Coronary artery (tissue), 2 donors: ENCODE results near the gene TMEM253.

Experiments used
- DNase-seq: peaks from one replicate; pipeline ENCODE4 v3.0.0-alpha.2; 2017; ENCODE audit warnings: low spot score
- H3K27ac ChIP-seq, 2 donors: fragments of 200-600 bp; sonication (generic); one replicate each; pipeline ENCODE4 v1.5.1; 2016 to 2019
- H3K4me3 ChIP-seq: fragments of 200-600 bp; sonication (generic); 2 replicates; pipeline ENCODE4 v1.5.1; 2016; ENCODE audit warnings: mild to moderate bottlenecking, moderate library complexity
- CTCF ChIP-seq: fragments of 200-600 bp; sonication (generic); IDR thresholded peaks from one replicate; pipeline ENCODE4 v1.5.1; 2019; ENCODE audit warnings: antibody characterized with exemption

Gene TMEM253

GRCh38 chr14:21057803-21058675 lies 42.8 kb upstream of the TMEM253 start, which contains the start of gene RNASE8:
Gene RNASE8 (plus strand): TSS chr14:21057822. CDS start chr14:21057893, 71 bp downstream.
- H3K27ac ChIP-seq: no peak within 1 kb of the TSS
- no peak within 1 kb of the TSS for H3K4me3 ChIP-seq
- peak; percentile 33 for DNase-seq
- no peak for TF ChIP-seq CTCF

GRCh38 chr14:21058903-21059302 lies 42.0 kb upstream of the TMEM253 start:
- peak; percentile 55 for DNase-seq
- no peak for TF ChIP-seq CTCF
- Histone ChIP-seq H3K4me3 (no peak overlapping the region), H3K27ac (no peak overlapping the region)

- Histone ChIP-seq H3K27ac (no peak overlapping the region), H3K4me3 (no peak overlapping the region)
- no peak for TF ChIP-seq CTCF
- DNase-seq: peak; percentile 55
Observed at GRCh38 chr14:21059842-21060613, 40.8 kb upstream of the TMEM253 start.

- no peak overlapping the region for H3K4me3 ChIP-seq
- DNase-seq: no peak
- no peak overlapping the region for H3K27ac ChIP-seq
- TF ChIP-seq CTCF: no peak
Observed at GRCh38 chr14:21060614-21061346, 40.1 kb upstream of the TMEM253 start.

- DNase-seq: no peak
- TF ChIP-seq CTCF: no peak
- no peak overlapping the region for H3K4me3 ChIP-seq
- no peak overlapping the region for H3K27ac ChIP-seq
Observed at GRCh38 chr14:21061347-21061668, 39.6 kb upstream of the TMEM253 start.

GRCh38 chr14:21063479-21063878 lies 37.4 kb upstream of the TMEM253 start:
- no peak for TF ChIP-seq CTCF
- no peak overlapping the region for H3K27ac ChIP-seq
- DNase-seq: no peak
- no peak overlapping the region for H3K4me3 ChIP-seq
